Measurements from ENCODE around the gene CX3CR1.

Gene CX3CR1

DNA sequence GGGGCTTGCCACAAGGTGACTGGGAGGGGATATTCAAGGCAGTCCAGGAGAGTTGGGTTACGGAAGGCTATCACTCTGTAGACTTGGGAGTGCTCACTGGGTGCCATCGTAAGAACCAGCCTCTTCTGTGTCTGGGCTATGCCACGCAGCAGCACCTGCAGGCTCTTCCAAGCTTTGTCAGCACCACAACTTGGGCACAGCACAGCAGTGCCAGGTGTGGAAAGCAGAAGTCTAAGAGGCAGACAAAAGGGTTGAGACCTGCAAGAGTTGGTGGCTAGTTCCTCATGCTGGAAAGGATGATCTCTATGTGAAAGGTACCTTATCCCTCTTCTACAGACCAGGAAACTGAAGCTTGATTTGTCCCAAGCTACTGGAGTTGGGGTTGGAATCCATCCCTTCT, 15.8 kb downstream of the CX3CR1 start:
- ChIA-PET POLR2A (no interaction called here), CTCF (interaction anchor here (1.2 to 3.1 kb wide), 6 partner anchors 24 to 136 kb away, joined by 4 to 19 read pairs (median 14); no protein-coding TSS in a partner anchor)
- no peak for TF ChIP-seq CTCF (IDR thresholded peaks at IDR 0.05; ENCODE audit: insufficient read depth, low read length, missing control alignments)
- DNase-seq (ENCODE audit: low read depth, low spot score), result no peak
- H3K4me3 ChIP-seq (ENCODE audit: low read depth, low read length), result no peak overlapping the region

- CTCF ChIA-PET, result interaction anchor here (2.7 to 3.1 kb wide), 5 partner anchors 25 to 138 kb away, joined by 10 to 19 read pairs (median 14); no protein-coding TSS in a partner anchor
- POLR2A ChIA-PET, result no interaction called here
Observed at GRCh38 chr3:39263576-39263975, 16.3 kb downstream of the CX3CR1 start.

GRCh38 chr3:39262846-39263245, 17.0 kb downstream of the CX3CR1 start:
- CTCF ChIA-PET, result interaction anchor here (0.9 to 3.1 kb wide), 10 partner anchors 8 to 137 kb away, joined by 3 to 19 read pairs (median 10); partner anchors contain the start of gene XIRP1
- TF ChIP-seq CTCF (IDR thresholded peaks at IDR 0.05; ENCODE audit: insufficient read depth, low read length, missing control alignments), result no peak
- POLR2A ChIA-PET, result no interaction called here
- H3K4me3 ChIP-seq (ENCODE audit: low read depth, low read length), result no peak overlapping the region
- no peak for DNase-seq (ENCODE audit: low read depth, low spot score)

More at GRCh38 chr3:39263576-39263975, 16.3 kb downstream of the CX3CR1 start:
- no peak overlapping the region for H3K4me3 ChIP-seq (ENCODE audit: low read depth, low read length)
- no peak for TF ChIP-seq CTCF (IDR thresholded peaks at IDR 0.05; ENCODE audit: insufficient read depth, low read length, missing control alignments)
- no peak for DNase-seq (ENCODE audit: low read depth, low spot score)

- no peak overlapping the region for H3K4me3 ChIP-seq (ENCODE audit: low read depth, low read length)
- POLR2A ChIA-PET, result no interaction called here
- no peak for TF ChIP-seq CTCF (IDR thresholded peaks at IDR 0.05; ENCODE audit: insufficient read depth, low read length, missing control alignments)
- CTCF ChIA-PET, result interaction anchor here (0.8 to 3.1 kb wide), 11 partner anchors 9 to 156 kb away, joined by 3 to 19 read pairs (median 10); partner anchors contain the start of genes GORASP1, TTC21A and XIRP1
- DNase-seq (ENCODE audit: low read depth, low spot score), result no peak
Observed at GRCh38 chr3:39261726-39262125, 18.1 kb downstream of the CX3CR1 start.

DNA sequence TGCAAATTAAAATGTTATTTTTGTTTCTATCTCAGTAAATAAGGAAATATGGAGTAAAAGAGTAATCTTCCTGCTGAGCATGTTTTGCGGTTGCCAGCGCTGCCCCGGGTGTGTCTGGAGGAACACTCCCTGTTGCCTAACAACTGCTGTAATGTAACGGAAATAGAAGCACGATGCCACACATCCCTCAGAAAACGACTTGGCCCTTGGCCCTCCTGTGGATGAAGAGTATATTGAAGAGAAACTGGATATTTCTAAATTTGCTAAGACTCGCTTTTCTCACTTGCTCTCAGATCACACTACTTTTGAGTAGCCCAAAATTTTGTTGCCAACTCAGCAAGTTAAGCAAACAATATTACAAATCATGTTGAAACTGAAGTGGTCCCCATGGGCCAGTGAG, 18.9 kb downstream of the CX3CR1 start:
- POLR2A ChIA-PET, result no interaction called here
- no peak overlapping the region for H3K4me3 ChIP-seq (ENCODE audit: low read depth, low read length)
- CTCF ChIA-PET, result interaction anchor here (0.8 to 3.1 kb wide), 9 partner anchors 10 to 155 kb away, joined by 3 to 19 read pairs (median 10); partner anchors contain the start of genes GORASP1, TTC21A and XIRP1
- no peak for TF ChIP-seq CTCF (IDR thresholded peaks at IDR 0.05; ENCODE audit: insufficient read depth, low read length, missing control alignments)
- DNase-seq (ENCODE audit: low read depth, low spot score), result peak; percentile 67

- no peak for DNase-seq (ENCODE audit: low read depth, low spot score)
- POLR2A ChIA-PET, result no interaction called here
- no peak for TF ChIP-seq CTCF (IDR thresholded peaks at IDR 0.05; ENCODE audit: insufficient read depth, low read length, missing control alignments)
- no peak overlapping the region for H3K4me3 ChIP-seq (ENCODE audit: low read depth, low read length)
- CTCF ChIA-PET, result interaction anchor here (1.0 to 1.2 kb wide), 2 partner anchors 32 to 82 kb away, joined by 3 read pairs; no protein-coding TSS in a partner anchor
Observed at GRCh38 chr3:39260318-39260717, 19.5 kb downstream of the CX3CR1 start.

Measured in AG04449 (cell line).